Suprapubic skin (tissue), 4 donors: ENCODE measurements around the gene SMCO2. TPM values are rescaled to one million over a fixed set of nuclear protein-coding genes. Genes with fewer than 3 reads are reported as not detected.

ENCODE experiments used
- DNase-seq, 2 donors: peaks; one replicate each; pipeline ENCODE4 v3.0.0-alpha.2; 2019; ENCODE audit warnings: low spot score in 2 of 2
- H3K27ac ChIP-seq: fragments of 200-600 bp; sonication (generic); one replicate; pipeline ENCODE4 v1.5.1; 2019
- H3K27me3 ChIP-seq: fragments of 200-600 bp; sonication (generic); one replicate; pipeline ENCODE4 v1.5.1; 2019
- H3K36me3 ChIP-seq: fragments of 200-600 bp; sonication (generic); one replicate; pipeline ENCODE4 v1.5.1; 2019
- H3K4me1 ChIP-seq: fragments of 200-600 bp; sonication (generic); one replicate; pipeline ENCODE4 v1.5.1; 2019
- H3K4me3 ChIP-seq: fragments of 200-600 bp; sonication (generic); one replicate; pipeline ENCODE4 v1.5.1; 2019; ENCODE audit warnings: mild to moderate bottlenecking
- H3K9me3 ChIP-seq: fragments of 200-600 bp; sonication (generic); one replicate; pipeline ENCODE4 v1.5.1; 2019
- EP300 ChIP-seq: sonication (generic); formaldehyde crosslinking; IDR thresholded peaks from one replicate; pipeline ENCODE4 v1.6.1; 2017; ENCODE audit warnings: antibody characterized with exemption
- POLR2A ChIP-seq, 2 donors: fragments of 450-650 bp; IDR thresholded peaks; one replicate each; pipeline ENCODE4 v1.6.1; 2017; ENCODE audit warnings: antibody characterized with exemption in 2 of 2, mild to moderate bottlenecking in 2 of 2, moderate library complexity in 2 of 2
- POLR2AphosphoS5 ChIP-seq, 3 donors: sonication (generic); formaldehyde crosslinking; IDR thresholded peaks; one replicate each; pipeline ENCODE4 v1.6.1; 2017; ENCODE audit warnings: antibody characterized with exemption in 3 of 3
- WGBS: methylation state at CpG from one replicate; pipeline ENCODE4 v1.1.5; 2018; 5-methylcytosine and 5-hydroxymethylcytosine counted together
- total RNA-seq, 4 donors: library from RNA; depleted of rRNA; stranded (reverse); fragments of >200 nt; gene quantifications; one replicate each; pipeline ENCODE4 v1.1.0, GENCODE V29; 2016
- TF ChIP-seq, protein P1 (sequence below), 2 donors: fragments of 200-600 bp in 1 of 2; fragments of 450-650 bp in 1 of 2; sonication (generic) in 1 of 2; IDR thresholded peaks; one replicate each; pipeline ENCODE4 v1.5.1; 2016 to 2019; ENCODE audit warnings: antibody characterized with exemption in 2 of 2, mild to moderate bottlenecking in 1 of 2, moderate library complexity in 1 of 2

Gene SMCO2
- total RNA-seq, 4 donors from 2014 or later = 0.53 to 1.7 (median 1.1) TPM

DNA sequence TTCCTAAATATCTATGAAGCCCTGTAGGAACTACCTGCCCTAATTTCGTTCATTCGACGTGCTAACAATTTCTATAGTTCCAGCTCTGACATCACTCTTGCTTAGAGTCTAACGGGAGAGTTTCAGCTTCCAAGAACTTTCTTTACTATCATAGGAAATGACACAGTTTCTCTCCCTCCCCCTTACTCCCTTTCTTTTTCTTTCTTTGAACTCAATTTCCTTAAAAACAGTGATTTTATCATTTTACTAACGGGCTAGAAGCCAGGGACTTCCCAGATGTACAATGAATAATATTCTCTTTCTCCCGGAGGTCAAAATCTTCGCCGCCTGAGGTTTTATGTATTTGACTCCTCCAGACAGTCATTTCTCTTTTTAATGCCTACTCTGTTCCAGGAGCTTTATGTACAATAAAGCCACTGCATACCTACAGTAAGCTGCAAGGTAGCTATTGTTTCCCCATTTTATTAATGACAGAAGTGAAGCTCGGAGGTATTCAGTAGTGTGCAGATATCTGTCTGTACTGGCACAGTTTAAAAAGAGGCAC, 15.7 kb downstream of the SMCO2 start:
- Histone ChIP-seq H3K9me3 (no peaks in the 10 kb centered on the region), H3K4me3 (no peak overlapping the region), H3K27ac (no peak overlapping the region), H3K36me3 (no peaks in the 10 kb centered on the region), H3K4me1 (peaks cover 16% of the 10 kb centered on the region), H3K27me3 (no peaks in the 10 kb centered on the region)
- 8% methylated on average over 9 of the region's 9 CpGs for whole genome bisulfite sequencing
- TF ChIP-seq POLR2A (IDR thresholded peaks at IDR 0.05) = no peak
- TF ChIP-seq EP300 = no peak
- no peak for TF ChIP-seq POLR2AphosphoS5 (IDR thresholded peaks at IDR 0.05)
- TF ChIP-seq, protein P1, sequence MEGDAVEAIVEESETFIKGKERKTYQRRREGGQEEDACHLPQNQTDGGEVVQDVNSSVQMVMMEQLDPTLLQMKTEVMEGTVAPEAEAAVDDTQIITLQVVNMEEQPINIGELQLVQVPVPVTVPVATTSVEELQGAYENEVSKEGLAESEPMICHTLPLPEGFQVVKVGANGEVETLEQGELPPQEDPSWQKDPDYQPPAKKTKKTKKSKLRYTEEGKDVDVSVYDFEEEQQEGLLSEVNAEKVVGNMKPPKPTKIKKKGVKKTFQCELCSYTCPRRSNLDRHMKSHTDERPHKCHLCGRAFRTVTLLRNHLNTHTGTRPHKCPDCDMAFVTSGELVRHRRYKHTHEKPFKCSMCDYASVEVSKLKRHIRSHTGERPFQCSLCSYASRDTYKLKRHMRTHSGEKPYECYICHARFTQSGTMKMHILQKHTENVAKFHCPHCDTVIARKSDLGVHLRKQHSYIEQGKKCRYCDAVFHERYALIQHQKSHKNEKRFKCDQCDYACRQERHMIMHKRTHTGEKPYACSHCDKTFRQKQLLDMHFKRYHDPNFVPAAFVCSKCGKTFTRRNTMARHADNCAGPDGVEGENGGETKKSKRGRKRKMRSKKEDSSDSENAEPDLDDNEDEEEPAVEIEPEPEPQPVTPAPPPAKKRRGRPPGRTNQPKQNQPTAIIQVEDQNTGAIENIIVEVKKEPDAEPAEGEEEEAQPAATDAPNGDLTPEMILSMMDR (IDR thresholded peaks at IDR 0.05) = no peak
- no peak for DNase-seq

DNA sequence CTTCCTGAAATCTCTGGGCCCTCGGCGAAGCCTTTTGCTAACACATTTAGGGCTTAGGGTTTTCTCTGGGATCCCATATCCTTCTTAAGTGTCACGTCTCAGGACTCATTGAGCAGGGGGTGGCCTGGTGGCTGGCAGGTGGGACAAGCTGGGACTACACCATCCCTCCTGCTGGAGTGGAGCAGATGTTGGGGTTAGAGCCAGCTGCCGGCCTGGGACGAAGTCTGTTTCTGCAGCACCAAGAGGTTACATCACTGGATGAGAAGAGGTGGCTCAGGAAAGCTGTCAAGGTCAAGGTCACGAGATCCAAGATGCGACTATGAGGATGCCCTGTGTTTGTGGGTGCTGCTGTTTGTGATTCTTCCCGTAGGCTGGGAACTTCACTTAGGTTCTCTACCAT, 16.3 kb downstream of the SMCO2 start:
- Histone ChIP-seq H3K4me3 (no peak overlapping the region), H3K9me3 (no peaks in the 10 kb centered on the region), H3K36me3 (no peaks in the 10 kb centered on the region), H3K27ac (no peak overlapping the region), H3K27me3 (no peaks in the 10 kb centered on the region), H3K4me1 (peaks cover 16% of the 10 kb centered on the region)
- 78% methylated on average over 8 of the region's 8 CpGs for WGBS
- DNase-seq = no peak
- TF ChIP-seq POLR2AphosphoS5 (IDR thresholded peaks at IDR 0.05) (no peak), POLR2A (IDR thresholded peaks at IDR 0.05) (no peak)
- TF ChIP-seq, protein P1 (IDR thresholded peaks at IDR 0.05) = no peak

DNA sequence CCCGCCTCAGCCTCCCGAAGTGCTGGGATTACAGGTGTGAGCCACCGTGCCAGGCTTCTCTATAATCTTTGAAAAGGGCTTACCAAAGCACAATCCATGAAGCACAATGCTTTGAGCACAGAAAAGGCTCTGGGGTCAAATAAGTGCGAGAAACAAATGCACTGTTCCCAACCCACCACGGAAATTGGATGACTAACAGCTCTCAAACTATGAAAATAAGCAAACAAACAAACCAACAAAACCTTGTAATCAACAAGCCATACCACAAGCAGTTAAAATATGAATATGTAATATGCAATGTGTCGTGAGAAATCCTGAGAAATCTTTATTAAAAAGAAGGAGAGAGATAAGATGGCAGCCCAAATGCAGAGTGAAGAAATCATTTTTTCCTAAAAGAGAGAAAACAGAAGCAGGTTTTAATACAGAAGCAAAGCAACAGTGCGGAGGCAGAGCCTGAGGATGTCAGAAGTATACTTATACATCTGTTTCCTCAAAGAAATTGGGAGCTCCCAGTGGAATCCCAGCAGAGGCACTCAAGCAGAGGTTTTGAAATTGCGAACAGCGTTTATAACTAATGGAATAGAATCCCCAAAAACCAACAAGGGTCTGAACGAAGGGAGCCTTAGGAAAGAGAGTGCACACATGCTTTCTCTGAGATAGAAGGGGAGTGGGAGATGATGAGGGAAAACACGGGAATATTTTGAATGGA, 17.1 kb downstream of the SMCO2 start:
- DNase-seq = no peak

DNA sequence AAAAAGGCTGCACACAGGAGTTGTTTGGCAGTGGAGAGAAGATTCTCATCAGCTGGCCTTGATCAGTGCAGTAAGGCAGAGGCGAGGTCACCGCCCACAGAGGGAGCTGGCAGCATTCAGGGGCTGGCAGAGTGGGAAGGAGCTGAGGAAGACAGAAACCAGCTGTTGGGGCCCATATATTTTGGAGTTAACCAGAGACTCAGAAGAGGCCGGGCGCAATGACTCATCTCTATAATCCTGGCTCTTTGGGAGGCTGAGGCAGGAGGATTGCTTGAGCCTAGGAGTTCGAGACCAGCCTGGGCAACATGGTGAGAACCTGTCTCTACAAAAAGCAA, 17.7 kb downstream of the SMCO2 start:
- TF ChIP-seq POLR2AphosphoS5 (IDR thresholded peaks at IDR 0.05) (no peak), POLR2A (IDR thresholded peaks at IDR 0.05) (no peak), EP300 (no peak)
- TF ChIP-seq, protein P1 (IDR thresholded peaks at IDR 0.05) = no peak
- Histone ChIP-seq H3K27ac (no peak overlapping the region), H3K4me3 (no peak overlapping the region), H3K9me3 (no peaks in the 10 kb centered on the region), H3K4me1 (peaks cover 16% of the 10 kb centered on the region), H3K36me3 (no peaks in the 10 kb centered on the region), H3K27me3 (no peaks in the 10 kb centered on the region)
- 44% methylated on average over 5 of the region's 5 CpGs for WGBS
- no peak for DNase-seq

More for the DNA sequence above, 17.1 kb downstream of the SMCO2 start:
- H3K36me3 ChIP-seq = no peaks in the 10 kb centered on the region
- 72% methylated on average over 11 of the region's 11 CpGs for WGBS
- H3K4me1 ChIP-seq = peaks cover 16% of the 10 kb centered on the region
- H3K27me3 ChIP-seq = no peaks in the 10 kb centered on the region
- no peaks in the 10 kb centered on the region for H3K9me3 ChIP-seq
- no peak overlapping the region for H3K27ac ChIP-seq
- H3K4me3 ChIP-seq = no peak overlapping the region
- TF ChIP-seq POLR2AphosphoS5 (IDR thresholded peaks at IDR 0.05) (no peak), EP300 (no peak), POLR2A (IDR thresholded peaks at IDR 0.05) (no peak)

DNA sequence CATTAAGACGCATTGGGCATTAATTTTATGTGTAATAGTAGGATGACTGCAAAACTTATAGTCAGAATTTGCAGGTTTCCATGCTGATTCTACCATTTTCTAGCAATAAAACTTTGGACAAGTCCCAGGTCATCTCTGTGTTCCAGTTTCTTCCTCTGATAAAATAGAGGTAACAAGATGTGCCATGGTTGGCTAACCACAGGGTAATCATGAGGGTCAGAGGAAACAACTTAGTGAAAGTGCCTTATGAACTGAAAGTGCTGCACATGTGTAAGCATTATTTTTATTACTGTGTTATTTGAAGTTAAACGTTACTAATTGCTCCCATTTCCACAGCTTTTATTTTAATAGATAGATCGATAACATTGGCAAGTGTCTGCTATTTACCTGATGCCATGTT, 21.1 kb downstream of the SMCO2 start:
- H3K4me1 ChIP-seq = peaks cover 3% of the 10 kb centered on the region
- no peak for DNase-seq
- H3K27me3 ChIP-seq = no peaks in the 10 kb centered on the region
- H3K4me3 ChIP-seq = no peak overlapping the region
- TF ChIP-seq POLR2AphosphoS5 (IDR thresholded peaks at IDR 0.05) = no peak
- TF ChIP-seq POLR2A (IDR thresholded peaks at IDR 0.05) = no peak
- TF ChIP-seq EP300 = no peak
- no peaks in the 10 kb centered on the region for H3K36me3 ChIP-seq
- H3K27ac ChIP-seq = no peak overlapping the region
- 82% methylated on average over 3 of the region's 3 CpGs for WGBS
- H3K9me3 ChIP-seq = no peaks in the 10 kb centered on the region

DNA sequence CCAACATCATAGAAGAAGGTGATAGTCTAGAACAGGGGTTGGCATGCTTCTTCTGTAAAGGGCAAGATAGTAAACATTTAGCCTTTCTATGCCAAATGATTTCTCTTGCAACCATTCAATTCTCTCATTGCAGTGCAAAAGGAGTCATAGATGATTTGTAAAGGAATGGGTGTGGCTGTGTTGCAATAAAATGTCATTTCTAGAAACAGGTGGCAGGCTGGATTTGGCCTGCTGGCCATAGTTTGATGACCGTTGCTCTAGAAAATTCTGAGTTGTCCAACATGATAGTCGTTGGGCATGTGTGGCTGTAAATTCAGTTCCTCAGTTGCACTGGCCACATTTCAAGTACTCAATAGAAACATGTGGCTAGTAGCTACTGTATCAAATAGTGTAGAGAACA, 21.7 kb downstream of the SMCO2 start:
- no peak for TF ChIP-seq POLR2AphosphoS5 (IDR thresholded peaks at IDR 0.05)
- TF ChIP-seq, protein P1 (IDR thresholded peaks at IDR 0.05) = no peak
- no peak for TF ChIP-seq POLR2A (IDR thresholded peaks at IDR 0.05)
- no peak for TF ChIP-seq EP300
- DNase-seq = no peak
- no peaks in the 10 kb centered on the region for H3K4me1 ChIP-seq
- H3K27ac ChIP-seq = no peak overlapping the region
- H3K9me3 ChIP-seq = no peaks in the 10 kb centered on the region
- H3K27me3 ChIP-seq = no peaks in the 10 kb centered on the region
- 68% methylated on average over 2 of the region's 2 CpGs for WGBS
- H3K4me3 ChIP-seq = no peak overlapping the region
- H3K36me3 ChIP-seq = no peaks in the 10 kb centered on the region
